Hematopoietic multipotent progenitor cell treated with erythropoietin and hydrocortisone succinate and interleukin-3 and kit ligand, for 8 days (in vitro differentiated cells): ENCODE measurements around the gene TECTA.

Experiments used
- DNase-seq: peaks from one replicate; pipeline ENCODE4 v3.0.0-alpha.2; 2015

Gene TECTA

GRCh38 chr11:121194731-121195596, 93.9 kb downstream of the TECTA start:
- DNase-seq, result peak; percentile 74

- DNase-seq, result no peak
Measured at GRCh38 chr11:121198491-121198890, 97.4 kb downstream of the TECTA start.

DNA sequence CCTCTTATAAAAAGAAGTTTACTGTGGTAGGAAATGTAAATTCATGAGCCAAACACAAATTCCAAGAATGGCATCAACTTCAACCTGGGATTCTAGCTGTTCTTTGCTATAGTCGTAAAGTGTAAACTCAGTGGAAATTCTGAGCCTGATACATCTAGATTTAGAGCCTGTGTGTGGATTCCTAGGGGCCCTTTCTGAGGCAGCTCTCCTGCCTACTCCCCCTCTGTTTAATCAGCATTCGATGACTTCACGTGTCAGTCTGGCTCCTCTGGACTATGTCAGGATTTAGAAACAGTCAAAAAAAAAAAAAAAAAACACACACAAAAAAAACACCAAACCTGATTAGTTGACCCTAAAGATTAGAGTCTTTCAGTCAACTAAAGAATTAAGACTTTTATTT, 98.5 kb downstream of the TECTA start:
- no peak for DNase-seq

DNA sequence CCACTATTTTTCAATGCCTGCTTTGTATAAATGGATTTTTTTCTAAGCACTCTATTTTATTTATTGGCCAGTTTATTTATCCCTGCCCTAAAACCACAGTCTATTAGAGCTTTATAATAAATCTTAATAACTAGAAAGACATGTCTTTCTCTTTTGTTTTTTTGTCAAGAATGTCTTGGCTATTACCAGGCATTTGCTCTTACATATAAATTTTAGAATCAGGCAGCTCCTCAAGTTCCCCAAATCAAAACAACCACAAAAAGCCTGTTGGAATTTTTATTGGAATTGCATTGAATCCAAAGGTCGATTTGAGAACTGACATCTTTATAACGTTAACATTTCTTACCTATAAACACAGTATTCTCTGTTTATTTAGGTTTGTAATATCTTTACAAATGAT, 105.8 kb downstream of the TECTA start:
- no peak for DNase-seq

DNA sequence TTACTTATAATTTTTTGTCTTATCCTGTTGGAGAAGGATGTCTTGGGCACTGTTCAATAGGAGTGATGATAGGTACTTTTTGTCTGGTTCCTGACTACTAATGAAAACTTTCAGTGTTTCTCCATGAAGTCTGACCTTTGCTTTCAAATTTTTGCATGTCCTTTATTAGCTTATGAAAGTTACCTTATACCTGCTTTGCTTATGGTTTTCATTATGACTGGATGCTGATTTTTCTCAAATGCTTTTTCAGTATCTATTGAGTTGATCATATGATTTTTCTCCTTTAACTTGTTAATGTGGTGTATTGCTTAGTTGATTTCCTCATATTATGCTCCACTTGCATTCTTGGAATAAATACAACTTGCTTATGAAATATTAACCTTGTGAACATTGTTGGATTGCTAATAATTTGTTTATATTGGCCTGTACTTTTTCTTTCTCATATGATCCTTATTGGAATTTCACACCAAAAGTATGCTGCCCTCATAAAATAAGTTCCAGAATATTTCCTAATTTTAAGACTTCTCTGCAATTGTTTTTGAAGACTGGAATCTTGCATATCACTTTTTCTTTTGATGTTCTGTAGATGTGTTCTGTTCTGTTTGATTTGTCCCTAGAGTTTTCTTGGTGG, 106.6 kb downstream of the TECTA start:
- no peak for DNase-seq

- no peak for DNase-seq
Measured at GRCh38 chr11:121210445-121211080, 109.5 kb downstream of the TECTA start.

- no peak for DNase-seq
Measured at GRCh38 chr11:121211626-121212025, 110.6 kb downstream of the TECTA start.

DNA sequence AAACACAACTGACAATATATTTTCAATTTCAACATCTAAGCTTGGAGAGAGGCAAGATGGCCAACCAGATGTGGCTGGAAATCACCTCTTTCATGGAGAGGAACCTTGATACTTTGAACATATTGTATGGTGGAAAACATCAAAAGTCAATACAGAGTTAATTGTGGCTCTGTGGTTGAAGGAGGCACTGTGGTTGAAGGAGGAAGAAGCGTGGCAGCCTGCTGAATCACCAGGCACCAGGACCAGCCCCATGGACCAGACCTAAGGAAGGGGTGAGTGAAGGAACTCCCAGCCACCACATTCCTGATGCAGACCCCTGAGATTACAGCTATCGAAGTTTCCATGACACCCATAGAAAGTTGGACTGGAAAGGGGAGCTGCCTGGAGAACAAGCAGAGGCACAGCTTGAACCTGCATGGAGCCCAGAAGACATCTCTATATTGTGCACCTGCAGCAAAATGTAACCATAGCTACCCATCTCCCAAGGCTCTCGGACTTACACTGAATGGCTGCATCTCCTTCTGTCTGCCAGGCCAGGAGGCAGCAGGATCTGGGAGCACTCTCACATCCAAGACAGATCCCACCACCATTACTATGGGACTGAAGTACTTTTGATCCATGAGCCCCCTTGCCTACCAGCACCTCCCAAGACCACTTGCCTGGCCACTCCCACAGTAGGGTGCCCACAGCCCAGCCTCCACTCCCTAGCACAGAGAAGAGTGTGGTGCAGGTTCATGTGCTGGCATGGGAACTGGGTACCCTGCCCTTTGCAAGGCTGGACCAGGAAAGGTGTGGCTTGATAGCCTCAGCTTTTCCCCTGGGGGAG, 111.7 kb downstream of the TECTA start:
- DNase-seq, result no peak

GRCh38 chr11:121213362-121213893, 112.4 kb downstream of the TECTA start:
- peak; percentile 58 for DNase-seq

DNA sequence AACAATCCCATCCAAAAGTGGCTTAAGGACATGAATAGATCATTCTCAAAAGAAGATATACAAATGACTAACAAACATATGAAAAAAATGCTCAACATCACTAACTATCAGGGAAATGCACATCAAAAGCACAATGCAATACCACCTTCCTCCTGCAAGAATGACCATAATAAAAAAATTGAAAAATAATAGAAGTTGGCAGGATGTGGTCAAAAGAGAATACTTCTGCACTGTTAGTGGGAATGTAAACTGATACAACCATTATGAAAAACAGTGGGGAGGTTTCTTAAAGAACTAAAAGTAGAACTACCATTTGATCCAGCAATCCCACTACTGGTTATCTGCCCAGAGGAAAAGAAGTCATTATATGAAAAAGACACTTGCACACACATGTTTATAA, 113.8 kb downstream of the TECTA start:
- DNase-seq, result no peak

- DNase-seq, result no peak
Measured at GRCh38 chr11:121221496-121222200, 120.6 kb downstream of the TECTA start.

GRCh38 chr11:121223161-121223560, 122.1 kb downstream of the TECTA start:
- no peak for DNase-seq

DNA sequence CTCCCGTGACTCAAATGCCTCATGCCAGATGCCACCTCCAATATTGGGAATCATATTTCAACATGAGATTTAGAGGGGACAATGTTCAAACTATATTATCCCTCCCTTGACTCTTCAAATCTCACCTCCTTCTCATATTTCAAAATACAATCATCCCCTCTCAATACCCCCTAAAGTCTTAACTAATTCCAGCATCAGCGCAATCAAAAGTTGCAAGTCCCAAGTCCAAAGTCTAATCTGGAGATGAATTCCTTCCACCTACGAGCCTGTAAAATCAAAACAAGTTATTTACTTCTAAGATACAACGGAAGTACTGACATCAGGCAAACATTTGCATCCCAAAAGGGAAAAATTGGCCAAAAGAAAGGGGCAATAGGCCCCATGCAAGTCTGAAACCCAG, 124.3 kb downstream of the TECTA start:
- DNase-seq, result no peak

GRCh38 chr11:121226415-121227263, 125.6 kb downstream of the TECTA start:
- no peak for DNase-seq

DNA sequence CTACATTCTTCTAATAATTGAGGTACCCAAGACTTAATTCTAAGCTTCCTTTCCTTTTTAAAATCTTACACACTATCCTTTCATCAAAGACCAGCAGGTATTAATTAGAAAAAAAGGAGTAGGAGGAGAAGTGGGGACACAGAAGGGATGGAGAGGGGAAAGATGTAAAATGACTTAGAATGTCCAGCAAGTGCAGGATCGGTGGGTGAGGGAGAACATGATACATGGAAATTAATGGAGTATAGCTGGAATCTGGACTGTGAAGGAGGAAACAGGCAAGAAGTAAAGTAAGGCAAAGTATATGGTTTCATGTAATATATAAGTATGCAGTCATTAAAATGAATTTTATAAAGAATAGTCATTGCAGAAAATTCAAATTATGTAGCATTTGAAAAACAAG, 127.8 kb downstream of the TECTA start:
- DNase-seq, result no peak

DNA sequence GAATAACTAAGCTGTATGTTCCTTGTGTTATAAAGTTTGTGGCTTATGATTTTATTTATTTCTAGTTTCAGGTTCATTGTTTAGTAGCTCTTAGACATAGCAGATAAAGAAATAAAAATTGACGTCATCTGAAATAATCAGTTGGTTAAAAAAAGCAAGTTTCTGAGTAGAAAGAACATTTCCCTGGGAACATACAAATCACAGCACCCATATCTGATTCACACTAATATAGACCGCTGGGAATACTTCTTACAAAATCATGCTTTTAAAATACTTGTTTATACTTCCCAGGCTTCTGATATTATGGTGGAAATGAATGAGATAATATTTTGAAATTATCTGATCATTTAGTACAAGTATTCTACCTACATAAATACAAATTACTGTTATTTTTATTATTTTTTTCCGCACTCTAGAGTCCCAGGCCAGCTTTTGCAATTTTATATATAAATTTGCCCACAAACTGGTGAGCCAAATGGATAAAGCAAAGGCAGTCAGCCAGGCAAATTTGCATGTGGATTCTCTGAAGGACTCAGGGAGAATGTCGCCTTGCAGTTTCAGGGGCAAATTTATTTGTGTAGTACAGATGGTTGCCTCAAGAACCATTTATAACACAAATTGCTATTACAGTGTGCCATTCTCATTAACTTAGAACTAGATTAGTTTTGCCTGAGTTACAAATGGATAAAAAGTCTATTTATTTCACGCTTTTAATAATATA, 128.6 kb downstream of the TECTA start:
- no peak for DNase-seq

DNA sequence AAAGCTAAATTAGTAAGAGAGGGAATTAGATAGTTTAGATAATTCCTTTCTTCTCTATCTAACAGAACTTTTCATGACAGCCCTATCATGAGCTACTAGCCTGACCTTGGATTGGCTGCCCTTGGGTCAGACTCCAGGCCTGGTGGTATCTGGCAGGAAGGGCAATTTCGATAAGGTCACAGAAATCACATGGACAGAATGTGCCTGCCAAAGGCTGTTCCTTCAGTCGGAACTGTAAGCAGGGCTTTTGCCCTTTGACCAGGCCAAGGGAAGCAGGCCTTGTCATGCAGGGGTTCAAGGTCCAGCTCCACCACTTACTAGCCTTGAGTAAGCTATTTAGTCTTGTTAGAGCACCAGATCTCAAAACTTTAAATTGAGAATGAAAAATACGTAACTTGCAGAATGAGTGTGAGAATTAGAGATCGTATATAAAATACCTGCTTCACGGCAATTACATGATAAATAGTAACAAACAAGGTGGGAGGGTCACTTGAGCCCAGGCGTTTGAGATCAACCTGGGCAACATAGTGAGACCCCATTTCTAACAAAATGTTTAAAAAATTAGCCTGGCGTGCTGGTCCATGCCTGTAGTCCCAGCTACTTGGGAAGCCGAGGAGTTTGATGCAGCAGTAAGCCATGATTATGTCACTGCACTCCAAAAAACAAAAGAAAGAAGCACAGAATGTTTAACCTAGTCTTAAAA, 130.7 kb downstream of the TECTA start:
- no peak for DNase-seq

DNA sequence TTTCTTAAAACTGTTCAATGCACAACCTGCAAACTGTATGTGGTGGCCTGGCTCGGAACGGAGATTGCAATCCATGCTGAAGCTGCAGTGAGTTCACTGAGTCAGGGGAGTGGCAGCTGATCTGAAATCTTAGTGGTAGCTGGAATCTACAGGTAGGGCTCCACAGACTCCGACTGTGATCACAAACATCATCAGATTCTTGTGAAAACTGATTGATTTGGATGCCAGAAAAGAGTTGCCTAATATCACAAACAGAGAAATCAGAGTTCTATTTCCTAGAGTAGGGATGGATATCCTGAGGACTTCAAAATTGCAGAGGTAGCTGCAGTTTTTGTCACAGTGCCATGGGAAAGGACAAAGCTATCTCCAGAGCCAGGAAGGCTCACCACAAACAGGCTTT, 134.0 kb downstream of the TECTA start:
- DNase-seq, result no peak

GRCh38 chr11:121236115-121237001, 135.3 kb downstream of the TECTA start:
- DNase-seq, result no peak
